ENCODE measurements around the gene SEPTIN1. TPM values are rescaled to one million over a fixed set of nuclear protein-coding genes. Genes with fewer than 3 reads are reported as not detected.

Gene SEPTIN1
- total RNA-seq, 4 donors from 2014 or later = 0.65 TPM; not detected in 3

GRCh38 chr16:30377812-30378235, 4.5 kb downstream of the SEPTIN1 start:
- Histone ChIP-seq H3K4me3 (peak overlapping the region; percentile 65 to 93 (median 80)), H3K4me1 (peaks cover 14 to 51% of the 10 kb centered on the region in 2 donors), H3K27me3 (no peaks in the 10 kb centered on the region), H3K27ac (peak overlapping the region; percentile 95 to 100 (median 98)), H3K9me3 (no peaks in the 10 kb centered on the region), H3K36me3 (no peaks in the 10 kb centered on the region)
- intact Hi-C loops (cut with DNase I; ENCODE audit: low total_unique reads) = loop anchor here (1.0 to 10.0 kb wide), 4 partner anchors 17 to 283 kb away; partner anchors contain the start of genes TBX6, YPEL3, ZNF48 and ZNF771
- peak; percentile 82 to 91 for DNase-seq
- TF ChIP-seq POLR2A (IDR thresholded peaks at IDR 0.05) (peak; percentile 72 to 76), CTCF (IDR thresholded peaks at IDR 0.05 in 4 of 5, conservative IDR thresholded peaks at IDR 0.05 in 1 of 5) (no peak)
- ATAC-seq = peak; percentile 74 to 79
- in situ Hi-C loops (cut with MboI; ENCODE audit: low sequenced_read_pairs in 4 of 4) = no loop called here

DNA sequence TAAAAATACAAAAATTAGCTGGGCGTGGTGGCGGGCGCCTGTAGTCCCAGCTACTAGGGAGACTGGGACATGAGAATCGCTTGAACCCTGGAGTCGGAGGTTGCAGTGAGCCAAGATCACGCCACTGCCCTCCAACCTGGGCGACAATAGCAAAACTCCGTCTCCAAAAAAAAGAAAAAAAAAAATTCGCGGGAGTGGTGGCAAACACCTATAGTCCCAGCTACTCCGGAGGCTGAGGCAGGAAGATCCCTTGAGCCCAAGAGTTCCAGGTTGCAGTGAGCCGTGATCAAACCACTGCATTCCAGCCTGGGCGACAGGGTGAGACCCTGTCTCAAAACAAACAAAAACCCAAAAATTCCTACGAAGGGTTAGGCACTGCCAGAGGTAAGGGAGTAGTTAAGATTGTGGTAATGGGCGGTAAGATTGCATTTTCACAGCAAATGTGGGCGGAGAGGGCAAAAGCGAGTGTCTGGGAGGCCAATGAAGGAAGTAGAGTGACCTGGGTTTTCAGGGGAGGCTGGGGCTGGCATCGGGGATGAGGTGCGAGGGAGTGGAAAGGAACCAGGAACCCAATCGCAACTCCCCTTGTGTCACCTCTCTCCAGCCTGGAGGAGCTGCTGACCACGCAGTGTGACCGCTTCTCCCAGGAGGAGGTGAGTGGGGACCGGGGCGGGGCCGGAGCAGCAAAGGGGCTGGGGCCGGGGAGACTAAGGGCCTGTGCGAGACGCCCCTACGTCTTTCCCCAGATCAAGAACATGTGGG, 5.1 kb downstream of the SEPTIN1 start:
- no peak for DNase-seq
- in situ Hi-C loops (cut with MboI; ENCODE audit: low sequenced_read_pairs in 4 of 4) = no loop called here

DNA sequence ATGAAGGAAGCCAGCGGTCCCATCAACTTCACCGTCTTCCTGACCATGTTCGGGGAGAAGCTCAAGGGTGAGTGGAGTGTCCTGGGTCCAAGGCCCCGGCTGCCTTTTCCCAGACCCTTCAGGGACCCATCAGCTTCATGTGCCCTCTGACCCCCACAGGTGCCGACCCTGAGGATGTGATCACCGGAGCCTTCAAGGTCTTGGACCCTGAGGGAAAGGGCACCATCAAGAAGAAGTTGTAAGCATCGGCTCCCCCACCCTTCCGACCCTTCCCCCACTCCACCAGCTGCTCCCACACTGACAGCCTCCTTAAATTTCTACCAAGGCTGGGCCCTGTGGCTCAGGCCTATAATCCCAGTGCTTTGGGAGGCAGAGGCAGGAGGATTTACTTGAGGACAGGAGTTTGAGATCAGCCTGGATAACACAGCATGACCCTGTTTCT, 5.9 kb downstream of the SEPTIN1 start:
- in situ Hi-C loops (cut with MboI; ENCODE audit: low sequenced_read_pairs in 4 of 4) (no loop called here), intact Hi-C loops (cut with DNase I; ENCODE audit: low total_unique reads) (loop anchor here (10.0 kb wide), 1 partner anchor 282 kb away; the partner anchor contains the start of genes TBX6 and YPEL3)
- no peak for DNase-seq
- Histone ChIP-seq H3K36me3 (no peaks in the 10 kb centered on the region), H3K9me3 (no peaks in the 10 kb centered on the region), H3K27me3 (no peaks in the 10 kb centered on the region), H3K4me3 (peak overlapping the region in 2 of 4 donors; percentile 4 to 74), H3K27ac (peak overlapping the region; percentile 95 to 100 (median 98)), H3K4me1 (peaks cover 28 to 65% of the 10 kb centered on the region in 2 donors)
- TF ChIP-seq CTCF (IDR thresholded peaks at IDR 0.05 in 4 of 5, conservative IDR thresholded peaks at IDR 0.05 in 1 of 5) (no peak), POLR2A (IDR thresholded peaks at IDR 0.05) (no peak)
- ATAC-seq = no peak

More for the DNA sequence above, 5.1 kb downstream of the SEPTIN1 start:
- H3K9me3 ChIP-seq = no peaks in the 10 kb centered on the region
- TF ChIP-seq POLR2A (IDR thresholded peaks at IDR 0.05) (no peak), CTCF (IDR thresholded peaks at IDR 0.05 in 4 of 5, conservative IDR thresholded peaks at IDR 0.05 in 1 of 5) (no peak)
- peak overlapping the region; percentile 65 to 93 (median 80) for H3K4me3 ChIP-seq
- no peaks in the 10 kb centered on the region for H3K27me3 ChIP-seq
- intact Hi-C loops (cut with DNase I; ENCODE audit: low total_unique reads) = loop anchor here (10.0 kb wide), 1 partner anchor 282 kb away; the partner anchor contains the start of genes TBX6 and YPEL3
- H3K4me1 ChIP-seq = peaks cover 20 to 57% of the 10 kb centered on the region in 2 donors
- H3K36me3 ChIP-seq = no peaks in the 10 kb centered on the region
- ATAC-seq = peak in 1 of 2 donors; percentile 29
- peak overlapping the region; percentile 95 to 100 (median 98) for H3K27ac ChIP-seq

- DNase-seq = no peak
- peaks cover 31 to 68% of the 10 kb centered on the region in 2 donors for H3K4me1 ChIP-seq
- no peak for ATAC-seq
- no peaks in the 10 kb centered on the region for H3K9me3 ChIP-seq
- TF ChIP-seq CTCF (IDR thresholded peaks at IDR 0.05 in 4 of 5, conservative IDR thresholded peaks at IDR 0.05 in 1 of 5) (no peak), POLR2A (IDR thresholded peaks at IDR 0.05) (no peak)
- in situ Hi-C loops (cut with MboI; ENCODE audit: low sequenced_read_pairs in 4 of 4) (no loop called here), intact Hi-C loops (cut with DNase I; ENCODE audit: low total_unique reads) (loop anchor here (10.0 kb wide), 1 partner anchor 281 kb away; the partner anchor contains the start of genes TBX6 and YPEL3)
- H3K36me3 ChIP-seq = no peaks in the 10 kb centered on the region
- peak overlapping the region in 2 of 4 donors; percentile 4 to 74 for H3K4me3 ChIP-seq
- peak overlapping the region; percentile 95 to 100 (median 98) for H3K27ac ChIP-seq
- H3K27me3 ChIP-seq = no peaks in the 10 kb centered on the region
Observed at GRCh38 chr16:30375864-30376263, 6.5 kb downstream of the SEPTIN1 start.
